H1 (cell line): ENCODE results near the gene TRIM62. TPM values are rescaled to one million over a fixed set of nuclear protein-coding genes. Genes with fewer than 3 reads are reported as not detected.

Experiments
- CTCF ChIA-PET: fragments of 300-600 bp; sonication (Branson Sonifier 250); formaldehyde crosslinking; loops from one replicate; lab custom pipeline; 2021; ENCODE audit not compliant: partially characterized antibody; lab: Charles Lee
- POLR2A ChIA-PET: fragments of 300-600 bp; sonication (Branson Sonifier 250); formaldehyde crosslinking; loops from one replicate; lab custom pipeline; 2021; ENCODE audit warnings: inconsistent platforms; ENCODE audit not compliant: partially characterized antibody; lab: Charles Lee
- DNase-seq, 2 experiments: peaks; one replicate each; pipeline versions ENCODE4 v3.0.0 to v3.0.0-alpha.2; 2010 to 2022; ENCODE audit warnings: low spot score in 2 of 2, low read depth in 1 of 2, mixed read lengths in 1 of 2
- FAIRE-seq: peaks from 2 replicates; lab custom pipeline; 2011; peaks lifted over from hg19 to GRCh38; lab: Jason Lieb, UNC
- H2AFZ ChIP-seq: 2 replicates; pipeline ENCODE4 v1.8.1; 2012; ENCODE audit warnings: low read length, inconsistent platforms
- H2AK5ac ChIP-seq: 2 replicates; pipeline ENCODE4 v1.6.1; 2013; ENCODE audit warnings: low read depth, low read length
- H2BK120ac ChIP-seq: replicated peaks from 2 replicates; pipeline ENCODE3; 2013; ENCODE audit warnings: low read depth, low read length, inconsistent platforms
- H2BK12ac ChIP-seq: 2 replicates; pipeline ENCODE4 v1.6.1; 2013; ENCODE audit warnings: low read depth, low read length
- H2BK15ac ChIP-seq: 2 replicates; pipeline ENCODE4 v1.6.1; 2013; ENCODE audit warnings: low read length
- H2BK20ac ChIP-seq: 2 replicates; pipeline ENCODE4 v1.6.1; 2013; ENCODE audit warnings: low read length
- H2BK5ac ChIP-seq: 2 replicates; pipeline ENCODE4 v1.6.1; 2013; ENCODE audit warnings: low read depth, low read length
- H3K14ac ChIP-seq: 2 replicates; pipeline ENCODE4 v1.6.1; 2013; ENCODE audit warnings: inconsistent platforms; ENCODE audit not compliant: insufficient read length
- H3K18ac ChIP-seq: 2 replicates; pipeline ENCODE4 v1.6.1; 2013; ENCODE audit warnings: low read length; ENCODE audit errors: extremely low read depth
- H3K23ac ChIP-seq: 2 replicates; pipeline ENCODE4 v1.6.1; 2013; ENCODE audit warnings: inconsistent platforms; ENCODE audit not compliant: insufficient read length
- H3K23me2 ChIP-seq: 2 replicates; pipeline ENCODE4 v1.6.1; 2013; ENCODE audit warnings: low read depth, low read length
- H3K27ac ChIP-seq: 2 replicates; pipeline ENCODE4 v1.6.1; 2011; ENCODE audit warnings: low read depth, low read length, inconsistent platforms
- H3K27me3 ChIP-seq, 4 experiments: replicated peaks in 1 of 4; 1 replicate in 1 of 4; 2 replicates in 3 of 4; pipeline versions ENCODE4 v1.6.1 to v1.8.1; 2011 to 2013; ENCODE audit warnings: low read length in 3 of 4, mild to moderate bottlenecking in 3 of 4, inconsistent platforms in 2 of 4, mixed read lengths in 2 of 4, moderate library complexity in 1 of 4; ENCODE audit not compliant: control insufficient read depth in 3 of 4, insufficient read depth in 3 of 4; ENCODE audit errors: extremely low read depth in 1 of 4
- H3K36me3 ChIP-seq, 4 experiments: 2 replicates each; pipeline versions ENCODE4 v1.6.1 to v1.8.1; 2011 to 2013; ENCODE audit warnings: mild to moderate bottlenecking in 4 of 4, low read length in 3 of 4, moderate library complexity in 2 of 4, control low read depth in 1 of 4, inconsistent platforms in 1 of 4; ENCODE audit not compliant: insufficient read depth in 4 of 4, control insufficient read depth in 2 of 4
- H3K4ac ChIP-seq: replicated peaks from 2 replicates; pipeline ENCODE3; 2013; ENCODE audit warnings: low read length, low read depth, mixed read lengths, inconsistent platforms; ENCODE audit not compliant: insufficient read length
- H3K4me1 ChIP-seq, 4 experiments: replicated peaks in 1 of 4; 1 replicate in 1 of 4; 2 replicates in 3 of 4; pipeline versions ENCODE4 v1.6.1 to v1.8.1; 2011 to 2013; ENCODE audit warnings: low read length in 3 of 4, inconsistent platforms in 2 of 4, mixed read lengths in 1 of 4; ENCODE audit not compliant: insufficient read depth in 4 of 4, control insufficient read depth in 3 of 4
- H3K4me2 ChIP-seq, 2 experiments: 2 replicates each; pipeline versions ENCODE4 v1.6.1 to v1.8.1; 2011 to 2013; ENCODE audit warnings: low read depth in 2 of 2, low read length in 2 of 2, control low read depth in 1 of 2, inconsistent platforms in 1 of 2, mild to moderate bottlenecking in 1 of 2; ENCODE audit not compliant: insufficient read depth in 1 of 2
- H3K4me3 ChIP-seq, 4 experiments: fragments of 200-600, 300-600 bp in 1 of 4; sonication (generic), shearing (Covaris generic), sonication (Bioruptor Twin) in 1 of 4; 2 replicates each; pipeline versions ENCODE4 v1.5.1 to v1.8.1; 2011 to 2016; ENCODE audit warnings: low read length in 4 of 4, low read depth in 3 of 4, control low read depth in 2 of 4, inconsistent platforms in 2 of 4, mild to moderate bottlenecking in 2 of 4, mixed read lengths in 1 of 4, moderate library complexity in 1 of 4; ENCODE audit not compliant: insufficient read depth in 2 of 4; ENCODE audit errors: extremely low read depth in 1 of 4
- H3K56ac ChIP-seq: replicated peaks from 2 replicates; pipeline ENCODE3; 2013; ENCODE audit warnings: low read depth, mild to moderate bottlenecking, mixed read lengths, low read length, inconsistent platforms; ENCODE audit not compliant: insufficient read length
- H3K79me1 ChIP-seq: 2 replicates; pipeline ENCODE4 v1.6.1; 2013; ENCODE audit warnings: low read depth, low read length, control low read depth
- H3K79me2 ChIP-seq, 2 experiments: 2 replicates each; pipeline versions ENCODE4 v1.6.1 to v1.8.1; 2012 to 2013; ENCODE audit warnings: low read length in 2 of 2, mild to moderate bottlenecking in 2 of 2, inconsistent platforms in 1 of 2; ENCODE audit not compliant: insufficient read depth in 2 of 2, control insufficient read depth in 1 of 2
- H3K9ac ChIP-seq, 4 experiments: replicated peaks in 1 of 4; 1 replicate in 1 of 4; 2 replicates in 3 of 4; pipeline versions ENCODE4 v1.6.1 to v1.8.1; 2011 to 2013; ENCODE audit warnings: low read depth in 3 of 4, low read length in 3 of 4, control low read depth in 2 of 4, mild to moderate bottlenecking in 2 of 4, moderate library complexity in 2 of 4, inconsistent platforms in 1 of 4; ENCODE audit errors: extremely low read depth in 1 of 4
- H3K9me3 ChIP-seq, 2 experiments: 2 replicates each; pipeline versions ENCODE4 v1.6.1 to v1.8.1; 2012 to 2013; ENCODE audit warnings: mild to moderate bottlenecking in 2 of 2, moderate library complexity in 2 of 2, control low read depth in 1 of 2, inconsistent platforms in 1 of 2, low read depth in 1 of 2, low read length in 1 of 2, mixed read lengths in 1 of 2; ENCODE audit not compliant: insufficient read depth in 2 of 2
- H4K20me1 ChIP-seq, 2 experiments: replicated peaks in 1 of 2; 2 replicates each; pipeline versions ENCODE3 to v1.8.1; 2011 to 2013; ENCODE audit warnings: inconsistent platforms in 2 of 2, low read length in 2 of 2, mild to moderate bottlenecking in 1 of 2; ENCODE audit not compliant: insufficient read depth in 2 of 2, control insufficient read depth in 1 of 2
- H4K5ac ChIP-seq: 2 replicates; pipeline ENCODE4 v1.6.1; 2013; ENCODE audit warnings: low read length, low read depth, mixed read lengths, inconsistent platforms; ENCODE audit not compliant: insufficient read length
- H4K8ac ChIP-seq: 2 replicates; pipeline ENCODE4 v1.8.0; 2013; ENCODE audit warnings: mild to moderate bottlenecking, moderate library complexity, low read length, inconsistent platforms; ENCODE audit not compliant: insufficient read depth; ENCODE audit errors: extremely low read depth
- H4K91ac ChIP-seq: replicated peaks from 2 replicates; pipeline ENCODE3; 2013; ENCODE audit warnings: low read length, mixed read lengths, inconsistent platforms; ENCODE audit not compliant: insufficient read length
- CTCF ChIP-seq, 3 experiments: IDR thresholded peaks; 1 replicate in 2 of 3; 2 replicates in 1 of 3; pipeline versions ENCODE4 v1.5.1 to v1.6.1; 2011; ENCODE audit warnings: low read length in 3 of 3, mild to moderate bottlenecking in 3 of 3, inconsistent platforms in 2 of 3, low read depth in 1 of 3, moderate library complexity in 1 of 3; ENCODE audit not compliant: insufficient read depth in 1 of 3; ENCODE audit errors: control extremely low read depth in 1 of 3
- PHF8 ChIP-seq: fragments of 200-600 bp; sonication (generic); conservative IDR thresholded peaks from 2 replicates; pipeline ENCODE4 v1.7.1; 2012; ENCODE audit warnings: low read depth, mild to moderate bottlenecking, inconsistent platforms, low read length, moderate library complexity
- RAD21 ChIP-seq, 2 experiments: IDR thresholded peaks in 1 of 2; conservative IDR thresholded peaks in 1 of 2; 2 replicates each; pipeline ENCODE4 v1.6.1; 2011; ENCODE audit warnings: low read depth in 2 of 2, low read length in 2 of 2, improper control_type of control experiment in 1 of 2, inconsistent platforms in 1 of 2, mild to moderate bottlenecking in 1 of 2, moderate library complexity in 1 of 2
- WGBS, 2 experiments: shearing (Covaris generic) in 1 of 2; methylation state at CpG; one replicate each; pipeline versions ENCODE4 v1.1.6 to v1.1.7; 2013 to 2015; ENCODE audit warnings: low lambda C conversion rate in 2 of 2, mixed read lengths in 2 of 2, inconsistent platforms in 1 of 2, low coverage in 1 of 2, missing lambda C conversion rate in 1 of 2; ENCODE audit not compliant: insufficient replicate concordance in 2 of 2, insufficient coverage in 1 of 2, insufficient read length in 1 of 2; ENCODE audit errors: extremely low coverage in 1 of 2, missing lambda C conversion rate in 1 of 2; 5-methylcytosine and 5-hydroxymethylcytosine counted together
- polyA plus RNA-seq, 7 experiments: library from polyadenylated mRNA; depleted of rRNA in 3 of 7; stranded (reverse) in 5 of 7; unstranded in 2 of 7; fragments of >200 nt in 5 of 7; fragments of 200-250 nt in 2 of 7; gene quantifications; 1 replicate in 5 of 7; 2 replicates in 1 of 7; 4 replicates in 1 of 7; pipeline versions ENCODE4 v1.2.1 to v1.2.3, GENCODE V29; 2011 to 2013; ENCODE audit warnings: missing spikeins in 2 of 7, mixed read lengths in 2 of 7
- total RNA-seq: library from RNA; stranded (reverse); fragmentation: NEBNext Ultra II Directional; extraction: Animal tissue kit (Norgen Biotek cat#: 25700); gene quantifications from 2 replicates; pipeline ENCODE4 v1.2.1, GENCODE V29; 2021

Gene TRIM62
- total and polyA plus RNA-seq, 2 of the 8 experiments (the other 6 are each of a cell fraction or from before 2014, with no cell fraction given) = 6.3 to 10.8 TPM

DNA sequence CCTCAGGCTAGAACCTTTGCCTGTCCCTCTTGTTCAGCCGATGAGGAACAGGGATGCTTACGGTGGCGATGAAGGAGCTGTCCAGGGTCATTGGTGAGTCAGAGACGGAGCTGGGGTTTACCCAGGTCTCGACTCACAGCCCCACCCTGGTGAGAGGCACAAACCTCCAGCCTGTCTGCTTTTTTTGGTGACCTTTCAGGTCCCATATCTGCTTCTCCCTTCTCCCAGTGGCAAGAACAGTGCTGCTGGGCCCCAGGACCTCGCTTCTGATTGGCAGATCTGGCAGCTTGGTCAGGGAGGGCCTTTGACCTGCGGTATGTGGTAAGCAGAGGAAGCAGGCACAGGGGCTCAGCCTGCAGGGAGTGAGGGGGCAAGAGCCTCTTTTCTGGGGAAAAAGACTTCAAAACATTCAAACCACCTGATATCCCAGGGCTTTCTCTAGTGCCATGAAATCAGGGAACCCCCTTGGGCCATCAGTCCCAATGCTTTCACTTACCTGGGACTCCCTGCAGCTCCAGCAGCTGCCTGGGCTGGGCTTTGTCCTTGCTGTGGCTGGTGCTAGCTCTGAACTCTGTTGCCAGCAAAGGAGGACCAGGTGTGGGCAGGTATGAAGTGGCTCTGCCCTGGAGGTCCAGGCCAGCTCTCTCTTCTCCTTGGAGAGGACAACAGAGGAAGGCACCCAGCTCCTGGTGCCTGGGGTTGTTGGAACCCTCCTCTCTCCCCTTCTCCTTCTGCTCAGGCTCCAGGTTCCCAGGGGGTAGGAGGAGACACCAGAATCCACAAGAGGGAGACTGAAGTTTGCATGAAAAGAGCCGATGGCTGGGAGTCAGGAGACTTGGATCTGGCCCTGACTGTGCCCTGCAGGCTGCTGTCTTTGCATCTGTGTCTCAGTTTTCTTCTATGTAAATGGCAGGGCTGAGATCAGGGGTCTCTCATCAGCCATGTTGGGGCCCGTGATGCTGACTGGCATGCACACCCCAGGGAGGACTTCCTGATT lies 41.4 kb downstream of the TRIM62 start:
- DNase-seq = peak in 1 of 2 experiments; percentile 60
- 64% methylated on average over 9 of the region's 9 CpGs; no CpG with 5 or more reads in 1 of the 2 experiments for WGBS, 2 experiments
- H3K4me1 ChIP-seq = peaks cover 6 to 23% (median 11%) of the 10 kb centered on the region in 4 experiments

More for the DNA sequence above, 41.4 kb downstream of the TRIM62 start:
- H2BK120ac ChIP-seq = no peak overlapping the region
- FAIRE-seq = no peak
- H2BK12ac ChIP-seq = peak overlapping the region; percentile 76; the same call in 1 of the 2 replicates
- no peak overlapping the region for H4K5ac ChIP-seq
- H3K27me3 ChIP-seq = no peaks in the 10 kb centered on the region; a peak in 1 of 7 replicates
- H3K23ac ChIP-seq = no peak overlapping the region
- H3K9ac ChIP-seq = no peak overlapping the region
- H3K79me1 ChIP-seq = no peaks in the 10 kb centered on the region
- H3K4me2 ChIP-seq = peak overlapping the region in 1 of 2 experiments; percentile 6; a peak in 2 of 4 replicates
- ChIA-PET CTCF (interaction anchor here (0.6 to 5.5 kb wide), 20 partner anchors 11 to 441 kb away, joined by 3 to 47 read pairs (median 3); no protein-coding TSS in a partner anchor), POLR2A (interaction anchor here (1.0 to 4.0 kb wide), 4 partner anchors 11 to 28 kb away, joined by 3 to 23 read pairs (median 4); no protein-coding TSS in a partner anchor)
- no peak overlapping the region for H3K4me3 ChIP-seq
- H4K91ac ChIP-seq = peak overlapping the region; percentile 14
- H2AK5ac ChIP-seq = no peak overlapping the region; the same call in 1 of the 2 replicates
- H3K14ac ChIP-seq = no peak overlapping the region
- no peak overlapping the region for H4K8ac ChIP-seq
- H2BK5ac ChIP-seq = peak overlapping the region; percentile 79
- no peak overlapping the region for H3K56ac ChIP-seq
- H3K23me2 ChIP-seq = no peaks in the 10 kb centered on the region; the same call in 1 of the 2 replicates
- H3K27ac ChIP-seq = no peak overlapping the region
- H2AFZ ChIP-seq = no peak overlapping the region
- no peaks in the 10 kb centered on the region for H3K79me2 ChIP-seq
- no peaks in the 10 kb centered on the region for H3K36me3 ChIP-seq
- H3K9me3 ChIP-seq = no peaks in the 10 kb centered on the region
- peak; percentile 33 to 48 for TF ChIP-seq RAD21 (IDR thresholded peaks at IDR 0.05 in 1 of 2, conservative IDR thresholded peaks at IDR 0.05 in 1 of 2; ENCODE audit: low read depth in 2 of 2, low read length in 2 of 2)
- peak in 1 of 3 experiments; percentile 27; a peak in 1 of 4 replicates for TF ChIP-seq CTCF (IDR thresholded peaks at IDR 0.05; ENCODE audit: control extremely low read depth in 1 of 3, insufficient read depth in 1 of 3, low read depth in 1 of 3, low read length in 3 of 3)
- no peak for TF ChIP-seq PHF8
- H3K4ac ChIP-seq = no peak overlapping the region
- H2BK20ac ChIP-seq = peak overlapping the region; percentile 64; the same call in 1 of the 2 replicates
- H2BK15ac ChIP-seq = 0 out of 2 replicates have a peak overlapping the region, but pooled peaks have one; percentile 35
- H3K18ac ChIP-seq = peak overlapping the region; percentile 79
- no peaks in the 10 kb centered on the region for H4K20me1 ChIP-seq
